Upper lobe of left lung (tissue), 4 donors: ENCODE measurements around the gene SLC25A41.

Experiments
- CTCF ChIP-seq, 6 experiments: fragments of 450-650 bp in 4 of 6; fragments of 200-600 bp in 2 of 6; sonication (generic) in 2 of 6; IDR thresholded peaks; one replicate each; pipeline ENCODE4 v1.5.1; 2016 to 2019; ENCODE audit warnings: antibody characterized with exemption in 6 of 6
- EP300 ChIP-seq, 4 donors: sonication (generic); formaldehyde crosslinking; IDR thresholded peaks; one replicate each; pipeline ENCODE4 v1.5.1; 2017; ENCODE audit warnings: antibody characterized with exemption in 4 of 4, control low read depth in 2 of 4
- POLR2A ChIP-seq, 4 donors: fragments of 450-650 bp; IDR thresholded peaks; one replicate each; pipeline ENCODE4 v1.5.1; 2016 to 2017; ENCODE audit warnings: antibody characterized with exemption in 4 of 4, mild to moderate bottlenecking in 2 of 4
- POLR2AphosphoS5 ChIP-seq, 2 donors: sonication (generic); formaldehyde crosslinking; IDR thresholded peaks; one replicate each; pipeline ENCODE4 v1.5.1; 2017; ENCODE audit warnings: antibody characterized with exemption in 2 of 2

- TF ChIP-seq POLR2A (IDR thresholded peaks at IDR 0.05) (no peak), CTCF (IDR thresholded peaks at IDR 0.05) (no peak), POLR2AphosphoS5 (IDR thresholded peaks at IDR 0.05) (no peak), EP300 (IDR thresholded peaks at IDR 0.05) (no peak)
Measured at GRCh38 chr19:6453951-6454565, 20.5 kb upstream of the SLC25A41 start.
